Gastroesophageal sphincter (tissue), 4 donors: Measurements from ENCODE around the gene GLRA3. TPM values are rescaled to one million over a fixed set of nuclear protein-coding genes. Genes with fewer than 3 reads are reported as not detected.

Experiments used
- ATAC-seq: fragments of 150-250 bp; one replicate; pipeline ENCODE4 v1.9.1; 2016; ENCODE audit warnings: mild to moderate bottlenecking, moderate library complexity
- H3K27ac ChIP-seq, 4 donors: fragments of 200-600 bp; sonication (generic) in 3 of 4; 1 replicate in 3 of 4; 2 replicates in 1 of 4; pipeline ENCODE4 v1.5.1; 2016 to 2019
- H3K27me3 ChIP-seq: fragments of 200-600 bp; sonication (generic); one replicate; pipeline ENCODE4 v1.5.1; 2019
- H3K36me3 ChIP-seq, 2 donors: fragments of 200-600 bp; sonication (generic); one replicate each; pipeline ENCODE4 v1.5.1; 2019; ENCODE audit warnings: control low read depth in 1 of 2
- H3K4me1 ChIP-seq, 3 donors: fragments of 200-600 bp; sonication (generic); 1 replicate in 2 of 3; 2 replicates in 1 of 3; pipeline ENCODE4 v1.5.1; 2016 to 2019; ENCODE audit warnings: control low read depth in 2 of 3
- H3K4me3 ChIP-seq, 2 donors: fragments of 200-600 bp; sonication (generic); one replicate each; pipeline ENCODE4 v1.5.1; 2019; ENCODE audit warnings: mild to moderate bottlenecking in 1 of 2, moderate library complexity in 1 of 2
- H3K9me3 ChIP-seq, 3 donors: fragments of 200-600 bp; sonication (generic); one replicate each; pipeline ENCODE4 v1.5.1; 2017 to 2019; ENCODE audit warnings: control low read depth in 2 of 3
- EP300 ChIP-seq: sonication (generic); formaldehyde crosslinking; IDR thresholded peaks from one replicate; pipeline ENCODE4 v1.6.1; 2017; ENCODE audit warnings: antibody characterized with exemption, mild to moderate bottlenecking
- POLR2A ChIP-seq, 2 donors: fragments of 450-650 bp; IDR thresholded peaks; one replicate each; pipeline ENCODE4 v1.6.1; 2017; ENCODE audit warnings: antibody characterized with exemption in 2 of 2, mild to moderate bottlenecking in 2 of 2, moderate library complexity in 1 of 2
- POLR2AphosphoS5 ChIP-seq: sonication (generic); formaldehyde crosslinking; IDR thresholded peaks from one replicate; pipeline ENCODE4 v1.6.1; 2017; ENCODE audit warnings: antibody characterized with exemption
- WGBS, 2 donors: methylation state at CpG; one replicate each; pipeline ENCODE4 v1.1.5; 2018; ENCODE audit warnings: low coverage in 1 of 2; 5-methylcytosine and 5-hydroxymethylcytosine counted together
- total RNA-seq, 4 donors: library from RNA; depleted of rRNA; stranded (reverse); fragments of >200 nt; gene quantifications; one replicate each; pipeline ENCODE4 v1.1.0, GENCODE V29; 2016
- TF ChIP-seq, protein P1 (sequence below), 4 experiments: fragments of 200-600 bp in 2 of 4; fragments of 450-650 bp in 2 of 4; sonication (generic) in 1 of 4; IDR thresholded peaks; one replicate each; pipeline ENCODE4 v1.5.1; 2017 to 2019; ENCODE audit warnings: antibody characterized with exemption in 4 of 4, mild to moderate bottlenecking in 2 of 4, moderate library complexity in 2 of 4

Gene GLRA3
- total RNA-seq, 4 donors from 2014 or later = 0.13 TPM; not detected in 3

DNA sequence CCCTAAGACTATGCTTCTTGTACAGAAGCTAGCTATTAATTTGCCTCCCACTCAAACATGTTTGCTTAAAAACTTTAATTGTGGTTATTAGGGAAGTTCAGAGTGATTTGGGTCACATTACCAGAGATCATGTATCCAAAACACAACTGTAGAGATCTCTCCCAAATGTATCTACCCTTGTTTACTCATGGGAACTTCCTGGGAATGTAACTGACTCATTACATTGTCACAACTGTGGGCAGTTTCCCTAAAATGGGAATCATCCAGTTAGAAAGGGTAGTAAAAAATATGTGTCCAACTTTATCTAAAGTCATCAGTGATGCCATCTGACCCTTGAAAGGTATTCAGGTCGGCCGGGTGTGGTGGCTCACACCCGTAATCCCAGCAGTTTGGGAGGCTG is 40.3 kb upstream of the GLRA3 start:
- Histone ChIP-seq H3K4me3 (no peak overlapping the region), H3K27me3 (no peaks in the 10 kb centered on the region), H3K4me1 (no peaks in the 10 kb centered on the region), H3K36me3 (no peaks in the 10 kb centered on the region), H3K9me3 (no peaks in the 10 kb centered on the region), H3K27ac (no peak overlapping the region)
- no peak for ATAC-seq
- 70% methylated on average over 3 of the region's 3 CpGs; no CpG with 5 or more reads in 1 of the 2 donors for WGBS, 2 donors
- TF ChIP-seq POLR2A (IDR thresholded peaks at IDR 0.05) (no peak), EP300 (no peak), POLR2AphosphoS5 (no peak)
- TF ChIP-seq, protein P1, sequence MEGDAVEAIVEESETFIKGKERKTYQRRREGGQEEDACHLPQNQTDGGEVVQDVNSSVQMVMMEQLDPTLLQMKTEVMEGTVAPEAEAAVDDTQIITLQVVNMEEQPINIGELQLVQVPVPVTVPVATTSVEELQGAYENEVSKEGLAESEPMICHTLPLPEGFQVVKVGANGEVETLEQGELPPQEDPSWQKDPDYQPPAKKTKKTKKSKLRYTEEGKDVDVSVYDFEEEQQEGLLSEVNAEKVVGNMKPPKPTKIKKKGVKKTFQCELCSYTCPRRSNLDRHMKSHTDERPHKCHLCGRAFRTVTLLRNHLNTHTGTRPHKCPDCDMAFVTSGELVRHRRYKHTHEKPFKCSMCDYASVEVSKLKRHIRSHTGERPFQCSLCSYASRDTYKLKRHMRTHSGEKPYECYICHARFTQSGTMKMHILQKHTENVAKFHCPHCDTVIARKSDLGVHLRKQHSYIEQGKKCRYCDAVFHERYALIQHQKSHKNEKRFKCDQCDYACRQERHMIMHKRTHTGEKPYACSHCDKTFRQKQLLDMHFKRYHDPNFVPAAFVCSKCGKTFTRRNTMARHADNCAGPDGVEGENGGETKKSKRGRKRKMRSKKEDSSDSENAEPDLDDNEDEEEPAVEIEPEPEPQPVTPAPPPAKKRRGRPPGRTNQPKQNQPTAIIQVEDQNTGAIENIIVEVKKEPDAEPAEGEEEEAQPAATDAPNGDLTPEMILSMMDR (IDR thresholded peaks at IDR 0.05) = no peak

DNA sequence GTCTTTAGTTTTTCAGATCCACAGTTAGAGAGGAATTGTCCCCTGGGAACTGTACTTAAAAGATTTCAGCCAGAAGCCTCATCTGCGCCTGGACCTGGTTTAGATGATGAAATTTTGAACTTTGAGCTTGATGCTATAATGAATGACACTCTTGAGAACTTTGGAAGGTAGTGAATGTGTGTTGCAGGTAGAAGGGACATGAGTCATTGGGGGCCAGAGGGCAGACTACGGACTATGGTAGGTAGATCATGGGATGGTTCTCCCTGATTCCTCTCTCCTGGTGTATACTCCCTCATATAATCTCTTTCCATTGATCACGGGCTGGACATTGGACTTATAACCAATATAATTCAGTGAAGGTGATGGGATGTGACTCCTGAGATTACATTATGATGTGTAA is 38.9 kb upstream of the GLRA3 start:
- no peaks in the 10 kb centered on the region for H3K36me3 ChIP-seq
- 77 to 79% methylated on average over 3 of the region's 3 CpGs for WGBS, 2 donors
- TF ChIP-seq POLR2AphosphoS5 (no peak), POLR2A (IDR thresholded peaks at IDR 0.05) (no peak), EP300 (no peak)

DNA sequence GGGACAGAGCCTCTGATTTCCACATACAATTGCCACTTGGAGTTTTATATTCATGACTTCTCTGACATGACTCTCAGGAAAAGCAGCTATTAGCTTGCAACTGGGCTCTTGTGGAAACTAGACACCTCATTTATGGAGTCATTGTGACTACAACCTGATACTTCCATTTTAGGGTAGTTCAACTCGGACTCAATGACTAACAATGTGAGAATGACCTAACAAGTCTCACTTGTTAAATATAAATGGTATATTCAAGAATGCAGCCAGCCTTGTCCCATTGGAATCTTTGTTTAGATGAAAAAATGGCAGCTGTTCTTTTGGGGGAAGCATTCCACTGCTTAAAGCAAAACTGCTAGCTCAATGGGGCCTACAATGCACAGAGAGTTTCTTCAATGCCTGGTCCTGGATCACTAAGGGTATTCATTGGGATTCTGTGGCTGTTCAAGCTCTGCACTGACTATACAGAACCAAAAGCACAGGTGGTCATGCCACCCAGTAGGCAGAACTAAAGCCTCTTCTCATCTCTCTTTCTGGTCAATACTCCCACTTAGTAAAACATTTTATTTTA is 36.5 kb upstream of the GLRA3 start:
- TF ChIP-seq POLR2A (IDR thresholded peaks at IDR 0.05) = no peak
- no peak for TF ChIP-seq POLR2AphosphoS5
- no peaks in the 10 kb centered on the region for H3K4me1 ChIP-seq
- H3K9me3 ChIP-seq = no peaks in the 10 kb centered on the region
- H3K4me3 ChIP-seq = no peak overlapping the region
- 38% methylated on average over 1 of the region's 1 CpG; no CpG with 5 or more reads in 1 of the 2 donors for WGBS, 2 donors
- no peak overlapping the region for H3K27ac ChIP-seq
- no peaks in the 10 kb centered on the region for H3K27me3 ChIP-seq
- ATAC-seq = no peak
- H3K36me3 ChIP-seq = no peaks in the 10 kb centered on the region

More for the DNA sequence above, 38.9 kb upstream of the GLRA3 start:
- Histone ChIP-seq H3K4me3 (no peak overlapping the region), H3K27me3 (no peaks in the 10 kb centered on the region), H3K4me1 (no peaks in the 10 kb centered on the region), H3K9me3 (no peaks in the 10 kb centered on the region), H3K27ac (no peak overlapping the region)
- no peak for ATAC-seq

DNA sequence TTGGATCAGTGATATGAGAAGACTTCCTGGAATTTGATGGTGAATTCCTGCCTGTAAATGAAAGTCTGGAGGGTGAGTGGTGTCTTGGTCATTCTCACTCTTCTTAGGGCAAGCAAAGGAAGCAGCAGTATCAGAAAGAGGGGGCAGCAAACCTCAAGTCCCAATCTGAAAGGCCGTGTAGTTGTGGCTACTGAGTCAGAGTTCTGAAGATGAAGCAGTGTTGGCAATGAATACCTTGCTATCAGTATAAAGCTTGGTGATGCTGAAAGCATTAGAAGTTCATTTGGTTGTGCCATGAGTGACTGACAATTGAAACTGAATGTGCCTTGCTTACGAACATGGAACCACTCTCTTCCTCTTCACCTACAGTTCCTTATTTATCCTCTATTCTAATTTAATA is 35.0 kb upstream of the GLRA3 start:
- 78 to 91% methylated on average over 2 of the region's 2 CpGs for WGBS, 2 donors
- no peaks in the 10 kb centered on the region for H3K27me3 ChIP-seq

DNA sequence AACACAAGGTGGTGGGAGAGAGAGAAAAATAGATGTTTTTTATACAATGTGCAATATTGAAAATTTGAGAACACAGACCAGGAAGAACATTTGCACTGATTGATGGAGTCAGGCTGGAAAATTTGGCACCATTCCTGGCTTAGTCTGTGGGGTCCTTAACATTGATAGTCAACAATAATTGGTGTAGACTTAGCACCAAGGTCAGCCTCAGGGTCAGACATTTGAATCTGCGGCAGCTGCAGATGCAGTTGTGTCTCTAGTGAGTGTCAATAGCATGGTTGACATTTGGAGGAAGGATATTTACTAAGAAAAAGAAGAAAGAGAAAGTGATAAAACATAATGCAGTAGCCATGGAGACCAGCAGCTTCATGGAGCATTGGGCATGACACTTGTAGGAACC is 31.5 kb upstream of the GLRA3 start:
- Histone ChIP-seq H3K27me3 (no peaks in the 10 kb centered on the region), H3K4me3 (no peak overlapping the region), H3K27ac (no peak overlapping the region), H3K4me1 (no peaks in the 10 kb centered on the region), H3K36me3 (no peaks in the 10 kb centered on the region), H3K9me3 (no peaks in the 10 kb centered on the region)
- TF ChIP-seq, protein P1 (IDR thresholded peaks at IDR 0.05) = no peak
- TF ChIP-seq EP300 (no peak), POLR2AphosphoS5 (no peak), POLR2A (IDR thresholded peaks at IDR 0.05) (no peak)
- WGBS, 2 donors = 75 to 78% methylated on average over 1 of the region's 1 CpG
- ATAC-seq = no peak

More for the DNA sequence above, 35.0 kb upstream of the GLRA3 start:
- Histone ChIP-seq H3K4me1 (no peaks in the 10 kb centered on the region), H3K9me3 (no peaks in the 10 kb centered on the region), H3K27ac (no peak overlapping the region), H3K4me3 (no peak overlapping the region), H3K36me3 (no peaks in the 10 kb centered on the region)
- ATAC-seq = no peak
- TF ChIP-seq POLR2A (IDR thresholded peaks at IDR 0.05) = no peak
- TF ChIP-seq EP300 = no peak
- TF ChIP-seq POLR2AphosphoS5 = no peak
- TF ChIP-seq, protein P1 (IDR thresholded peaks at IDR 0.05) = no peak

DNA sequence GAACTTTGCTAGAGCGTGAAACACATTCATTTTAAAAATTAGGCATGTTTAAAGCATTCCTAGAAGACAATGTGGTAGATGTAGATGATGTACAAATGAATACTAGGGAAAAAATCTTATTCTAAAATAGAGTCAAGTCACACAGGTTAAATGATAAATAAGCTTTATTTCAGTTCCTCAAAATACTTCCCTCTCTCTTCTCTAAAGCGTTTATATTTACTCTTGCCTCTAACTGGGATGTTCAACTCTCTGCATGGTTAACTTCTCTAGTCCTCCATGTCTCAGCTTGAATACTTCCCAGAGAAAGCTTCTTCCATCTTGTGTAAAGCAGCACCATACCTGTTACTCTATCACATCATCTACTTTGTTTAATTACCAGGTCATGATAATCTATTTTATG is 30.9 kb upstream of the GLRA3 start:
- H3K36me3 ChIP-seq = no peaks in the 10 kb centered on the region
- TF ChIP-seq EP300 (no peak), POLR2A (IDR thresholded peaks at IDR 0.05) (no peak)
- H3K27me3 ChIP-seq = no peaks in the 10 kb centered on the region
- H3K4me1 ChIP-seq = no peaks in the 10 kb centered on the region
- WGBS, 2 donors = 59 to 67% methylated on average over 2 of the region's 2 CpGs
- no peaks in the 10 kb centered on the region for H3K9me3 ChIP-seq
- no peak for ATAC-seq
- H3K27ac ChIP-seq = no peak overlapping the region
- no peak overlapping the region for H3K4me3 ChIP-seq
